Muscle of leg (tissue), 11 donors: ENCODE data around the gene YPEL2. TPM values are rescaled to one million over a fixed set of nuclear protein-coding genes. Genes with fewer than 3 reads are reported as not detected.

ENCODE experiments used
- DNase-seq: peaks from one replicate; pipeline ENCODE4 v3.0.0; 2013
- H3K27ac ChIP-seq: one replicate; pipeline ENCODE4 v1.5.1; 2013; ENCODE audit warnings: mild to moderate bottlenecking, low read length, control low read depth
- H3K27me3 ChIP-seq: one replicate; pipeline ENCODE4 v1.6.1; 2013; ENCODE audit warnings: low read length; ENCODE audit not compliant: control insufficient read depth, insufficient read depth
- H3K36me3 ChIP-seq: one replicate; pipeline ENCODE4 v1.6.1; 2013; ENCODE audit warnings: low read length; ENCODE audit not compliant: control insufficient read depth, insufficient read depth
- H3K4me1 ChIP-seq: one replicate; pipeline ENCODE4 v1.6.1; 2013; ENCODE audit warnings: low read length; ENCODE audit not compliant: control insufficient read depth, insufficient read depth
- H3K4me3 ChIP-seq: one replicate; pipeline ENCODE4 v1.5.1; 2013; ENCODE audit warnings: low read length, control low read depth
- H3K9me3 ChIP-seq: replicated peaks from 2 replicates; pipeline ENCODE4 v1.6.1; 2013; ENCODE audit warnings: low read depth, low read length; ENCODE audit not compliant: control insufficient read depth
- WGBS: methylation state at CpG from one replicate; pipeline ENCODE4 v1.1.5; 2013; ENCODE audit warnings: missing lambda C conversion rate; ENCODE audit not compliant: insufficient coverage; 5-methylcytosine and 5-hydroxymethylcytosine counted together
- polyA plus RNA-seq, 8 donors: library from polyadenylated mRNA; unstranded; fragments of 120-200 nt; gene quantifications; one replicate each; pipeline versions ENCODE4 v1.2.1 to v1.2.3, GENCODE V29; 2013; ENCODE audit warnings: inconsistent platforms in 1 of 8, low replicate concordance in 1 of 8; ENCODE audit not compliant: insufficient read length in 8 of 8, insufficient read depth in 1 of 8
- total RNA-seq: library from RNA; stranded (reverse); fragments of 120-200 nt; gene quantifications from one replicate; pipeline ENCODE4 v1.2.4, GENCODE V29; 2013

YPEL2 gene
- total and polyA plus RNA-seq, 9 donors, result 11.3 to 15.6 (median 12.8) TPM

DNA sequence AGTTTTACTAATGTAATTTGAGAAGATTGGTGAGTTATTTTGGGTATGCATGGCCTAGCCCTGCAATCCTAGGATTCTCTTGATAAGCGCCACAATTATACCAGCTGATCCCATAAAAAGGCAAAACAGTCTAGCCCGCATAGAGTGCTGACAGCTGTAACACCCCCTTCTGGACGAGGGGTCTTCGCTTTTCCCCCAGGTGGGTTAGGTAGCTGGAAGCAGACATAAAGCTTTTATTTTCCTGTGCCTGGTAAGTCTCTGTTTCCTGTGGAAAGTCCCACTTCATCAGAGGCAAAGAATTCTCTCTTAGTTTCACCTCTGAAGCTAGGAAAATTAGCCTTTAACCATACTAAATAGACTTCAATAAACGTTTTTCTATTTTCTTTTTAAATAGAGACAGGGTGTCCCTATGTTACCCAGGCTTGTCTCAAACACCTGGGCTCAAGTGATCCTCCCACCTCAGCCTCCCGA is 108.3 kb downstream of the YPEL2 start:
- Histone ChIP-seq H3K36me3 (no peaks in the 10 kb centered on the region), H3K9me3 (no peaks in the 10 kb centered on the region), H3K4me1 (peaks cover 20% of the 10 kb centered on the region), H3K27me3 (no peaks in the 10 kb centered on the region), H3K27ac (peak overlapping the region; percentile 18), H3K4me3 (no peak overlapping the region)
- WGBS, result no CpG with 5 or more reads among the region's 6 CpGs
- no peak for DNase-seq

GRCh38 chr17:59440757-59441463 is 109.5 kb downstream of the YPEL2 start:
- 8% methylated on average over 4 of the region's 10 CpGs for WGBS
- Histone ChIP-seq H3K4me3 (no peak overlapping the region), H3K27ac (peak overlapping the region; percentile 18), H3K9me3 (no peaks in the 10 kb centered on the region), H3K4me1 (peaks cover 20% of the 10 kb centered on the region), H3K36me3 (no peaks in the 10 kb centered on the region), H3K27me3 (no peaks in the 10 kb centered on the region)
- DNase-seq, result peak; percentile 94

DNA sequence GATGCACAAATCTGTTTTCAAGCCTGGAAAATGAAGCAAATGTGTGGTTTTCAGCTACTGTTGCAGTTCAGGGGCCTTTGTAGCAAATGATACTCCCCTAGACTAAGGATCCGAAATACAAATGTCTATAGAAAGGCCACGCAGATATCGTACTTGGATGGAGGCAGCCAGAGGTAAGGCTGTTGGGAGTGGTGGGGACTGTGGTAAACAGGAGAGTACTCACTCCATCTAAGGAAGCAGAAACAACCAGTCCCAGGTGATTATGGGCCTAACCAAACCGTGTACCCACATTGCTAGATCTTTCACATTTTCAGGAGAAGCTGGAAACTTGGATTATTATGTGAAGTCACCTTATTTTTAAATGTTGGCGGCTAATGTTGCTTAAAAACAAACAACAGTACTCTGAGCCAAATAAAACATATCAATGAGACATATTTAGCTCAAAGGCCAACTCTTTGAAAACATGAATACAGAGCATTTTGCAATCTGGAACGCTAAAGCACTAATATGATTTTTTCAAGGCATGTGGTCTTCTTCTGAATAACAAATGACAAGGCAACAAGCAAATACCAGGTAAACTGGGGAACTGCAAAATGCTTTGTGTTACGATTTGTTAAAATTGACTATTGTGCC is 110.1 kb downstream of the YPEL2 start:
- no peaks in the 10 kb centered on the region for H3K36me3 ChIP-seq
- no peaks in the 10 kb centered on the region for H3K27me3 ChIP-seq
- H3K9me3 ChIP-seq, result no peaks in the 10 kb centered on the region
- WGBS, result 74% methylated on average over 4 of the region's 7 CpGs
- H3K27ac ChIP-seq, result no peak overlapping the region
- peaks cover 20% of the 10 kb centered on the region for H3K4me1 ChIP-seq
- no peak for DNase-seq
- H3K4me3 ChIP-seq, result no peak overlapping the region

DNA sequence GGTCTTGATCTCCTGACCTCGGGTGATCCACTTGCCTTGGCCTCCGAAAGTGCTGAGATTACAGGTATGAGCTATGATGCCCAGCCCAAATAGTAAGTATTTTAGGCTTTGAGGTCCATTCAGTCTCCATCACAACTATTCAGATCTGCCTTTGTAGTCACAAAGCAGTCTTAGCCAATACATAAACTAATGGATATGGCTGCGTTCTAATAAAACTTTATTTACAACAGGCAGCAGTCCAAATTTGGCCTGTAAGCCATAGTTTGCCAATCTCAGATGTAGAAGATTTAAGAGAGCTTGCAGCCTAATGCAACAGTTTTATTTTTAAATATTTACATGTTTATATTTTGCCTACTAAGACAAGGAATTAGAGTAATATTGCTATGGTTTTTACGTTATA is 111.7 kb downstream of the YPEL2 start:
- no peak for DNase-seq
- no peak overlapping the region for H3K4me3 ChIP-seq
- no peaks in the 10 kb centered on the region for H3K27me3 ChIP-seq
- 100% methylated on average over 2 of the region's 4 CpGs for WGBS
- H3K9me3 ChIP-seq, result no peaks in the 10 kb centered on the region
- no peak overlapping the region for H3K27ac ChIP-seq
- peaks cover 13% of the 10 kb centered on the region for H3K4me1 ChIP-seq
- H3K36me3 ChIP-seq, result no peaks in the 10 kb centered on the region

Other genes starting within 250 kb of the YPEL2 start
- gene TRIM37, start 224.8 kb upstream of the YPEL2 start, total RNA-seq, result 15.8 TPM
- 10 to 100 TPM; 11.1 to 16.0 (median 14.7) TPM for gene TRIM37, start 224.8 kb upstream of the YPEL2 start, polyA plus RNA-seq
- gene SKA2, start 176.5 kb upstream of the YPEL2 start, total RNA-seq, result 41.5 TPM
- gene SKA2, start 176.5 kb upstream of the YPEL2 start, polyA plus RNA-seq, result 10 to 100 TPM; 36.7 to 49.7 (median 40.0) TPM
- gene PRR11, start 175.9 kb upstream of the YPEL2 start, total RNA-seq, result 4.2 TPM
- gene PRR11, start 175.9 kb upstream of the YPEL2 start, polyA plus RNA-seq, result 10 to 100 TPM; 10.2 to 20.5 (median 14.6) TPM
- gene SMG8, start 121.6 kb upstream of the YPEL2 start, total RNA-seq, result 14.4 TPM
- gene SMG8, start 121.6 kb upstream of the YPEL2 start, polyA plus RNA-seq, result 10 to 100 TPM; 10.9 to 17.4 (median 14.0) TPM
- gene GDPD1, start 111.1 kb upstream of the YPEL2 start, total RNA-seq, result 1.6 TPM
- gene GDPD1, start 111.1 kb upstream of the YPEL2 start, polyA plus RNA-seq, result 1 to 10 TPM in 7 of 8 donors, under 1 TPM in 1; 0.96 to 3.8 (median 1.9) TPM
- 40.7 TPM for gene DHX40, start 234.0 kb downstream of the YPEL2 start, total RNA-seq
- gene DHX40, start 234.0 kb downstream of the YPEL2 start, polyA plus RNA-seq, result 10 to 100 TPM; 25.3 to 34.0 (median 28.3) TPM